ENCODE measurements around the gene OR13C5.

DNA sequence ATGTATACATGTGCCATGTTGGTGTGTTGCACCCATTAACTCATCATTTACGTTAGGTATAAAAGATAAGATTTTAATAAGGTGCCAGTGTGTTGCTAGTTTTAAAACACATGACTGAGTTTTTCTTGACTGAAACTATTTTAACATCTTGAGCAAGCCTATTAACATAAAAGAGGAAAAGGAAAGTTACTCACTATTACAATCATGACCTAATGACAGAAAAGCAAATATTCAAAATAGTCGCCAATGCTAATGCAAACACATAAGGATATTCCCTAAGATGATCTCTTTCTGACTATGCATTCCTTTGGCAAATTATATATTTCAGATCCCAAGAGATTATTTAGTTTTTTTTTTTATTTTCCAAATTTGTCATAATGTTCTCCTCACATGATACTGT, 12.0 kb upstream of the OR13C5 start:
- TF ChIP-seq, protein P1, sequence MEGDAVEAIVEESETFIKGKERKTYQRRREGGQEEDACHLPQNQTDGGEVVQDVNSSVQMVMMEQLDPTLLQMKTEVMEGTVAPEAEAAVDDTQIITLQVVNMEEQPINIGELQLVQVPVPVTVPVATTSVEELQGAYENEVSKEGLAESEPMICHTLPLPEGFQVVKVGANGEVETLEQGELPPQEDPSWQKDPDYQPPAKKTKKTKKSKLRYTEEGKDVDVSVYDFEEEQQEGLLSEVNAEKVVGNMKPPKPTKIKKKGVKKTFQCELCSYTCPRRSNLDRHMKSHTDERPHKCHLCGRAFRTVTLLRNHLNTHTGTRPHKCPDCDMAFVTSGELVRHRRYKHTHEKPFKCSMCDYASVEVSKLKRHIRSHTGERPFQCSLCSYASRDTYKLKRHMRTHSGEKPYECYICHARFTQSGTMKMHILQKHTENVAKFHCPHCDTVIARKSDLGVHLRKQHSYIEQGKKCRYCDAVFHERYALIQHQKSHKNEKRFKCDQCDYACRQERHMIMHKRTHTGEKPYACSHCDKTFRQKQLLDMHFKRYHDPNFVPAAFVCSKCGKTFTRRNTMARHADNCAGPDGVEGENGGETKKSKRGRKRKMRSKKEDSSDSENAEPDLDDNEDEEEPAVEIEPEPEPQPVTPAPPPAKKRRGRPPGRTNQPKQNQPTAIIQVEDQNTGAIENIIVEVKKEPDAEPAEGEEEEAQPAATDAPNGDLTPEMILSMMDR (IDR thresholded peaks at IDR 0.05): no peak
- TF ChIP-seq POLR2A (IDR thresholded peaks at IDR 0.05): no peak
- no peak for TF ChIP-seq EP300 (IDR thresholded peaks at IDR 0.05)
